Upper lobe of left lung (tissue), 4 donors: ENCODE measurements around the gene CACHD1.

Experiments used
- EP300 ChIP-seq, 4 donors: sonication (generic); formaldehyde crosslinking; IDR thresholded peaks; one replicate each; pipeline ENCODE4 v1.5.1; 2017; ENCODE audit warnings: antibody characterized with exemption in 4 of 4, control low read depth in 2 of 4
- POLR2A ChIP-seq, 4 donors: fragments of 450-650 bp; IDR thresholded peaks; one replicate each; pipeline ENCODE4 v1.5.1; 2016 to 2017; ENCODE audit warnings: antibody characterized with exemption in 4 of 4, mild to moderate bottlenecking in 2 of 4
- POLR2AphosphoS5 ChIP-seq, 2 donors: sonication (generic); formaldehyde crosslinking; IDR thresholded peaks; one replicate each; pipeline ENCODE4 v1.5.1; 2017; ENCODE audit warnings: antibody characterized with exemption in 2 of 2
- TF ChIP-seq, protein P1 (sequence below), 6 experiments: fragments of 450-650 bp in 4 of 6; fragments of 200-600 bp in 2 of 6; sonication (generic) in 2 of 6; IDR thresholded peaks; one replicate each; pipeline ENCODE4 v1.5.1; 2016 to 2019; ENCODE audit warnings: antibody characterized with exemption in 6 of 6

DNA sequence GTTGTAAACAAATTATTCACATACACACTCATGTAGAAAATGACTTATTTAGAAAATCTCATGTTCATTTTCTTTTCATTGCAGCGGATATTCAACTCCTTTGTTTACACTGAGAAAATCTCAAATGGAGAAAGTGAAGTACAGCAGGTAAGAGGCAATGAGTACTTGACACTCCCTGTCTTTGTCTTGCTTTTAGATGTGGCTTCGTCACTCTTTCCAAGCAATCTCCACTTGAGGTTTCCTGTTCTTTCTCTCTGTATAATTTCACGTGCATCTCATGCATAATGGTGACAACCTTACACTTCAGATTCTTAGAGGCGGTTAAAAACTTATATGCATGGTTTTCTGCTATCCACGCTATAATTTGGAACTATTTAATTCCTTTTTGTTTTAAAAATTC lies 80.6 kb downstream of the CACHD1 start:
- no peak for TF ChIP-seq POLR2A (IDR thresholded peaks at IDR 0.05)
- TF ChIP-seq, protein P1, sequence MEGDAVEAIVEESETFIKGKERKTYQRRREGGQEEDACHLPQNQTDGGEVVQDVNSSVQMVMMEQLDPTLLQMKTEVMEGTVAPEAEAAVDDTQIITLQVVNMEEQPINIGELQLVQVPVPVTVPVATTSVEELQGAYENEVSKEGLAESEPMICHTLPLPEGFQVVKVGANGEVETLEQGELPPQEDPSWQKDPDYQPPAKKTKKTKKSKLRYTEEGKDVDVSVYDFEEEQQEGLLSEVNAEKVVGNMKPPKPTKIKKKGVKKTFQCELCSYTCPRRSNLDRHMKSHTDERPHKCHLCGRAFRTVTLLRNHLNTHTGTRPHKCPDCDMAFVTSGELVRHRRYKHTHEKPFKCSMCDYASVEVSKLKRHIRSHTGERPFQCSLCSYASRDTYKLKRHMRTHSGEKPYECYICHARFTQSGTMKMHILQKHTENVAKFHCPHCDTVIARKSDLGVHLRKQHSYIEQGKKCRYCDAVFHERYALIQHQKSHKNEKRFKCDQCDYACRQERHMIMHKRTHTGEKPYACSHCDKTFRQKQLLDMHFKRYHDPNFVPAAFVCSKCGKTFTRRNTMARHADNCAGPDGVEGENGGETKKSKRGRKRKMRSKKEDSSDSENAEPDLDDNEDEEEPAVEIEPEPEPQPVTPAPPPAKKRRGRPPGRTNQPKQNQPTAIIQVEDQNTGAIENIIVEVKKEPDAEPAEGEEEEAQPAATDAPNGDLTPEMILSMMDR (IDR thresholded peaks at IDR 0.05), result no peak
- TF ChIP-seq POLR2AphosphoS5 (IDR thresholded peaks at IDR 0.05), result peak in 1 of 2 donors; percentile 35
- peak in 2 of 4 donors; percentile 16 to 80 for TF ChIP-seq EP300 (IDR thresholded peaks at IDR 0.05)
